Large intestine (tissue), 3 donors: ENCODE data around the gene C12orf60. TPM values are rescaled to one million over a fixed set of nuclear protein-coding genes. Genes with fewer than 3 reads are reported as not detected.

Source experiments
- DNase-seq, 2 donors: peaks; one replicate each; pipeline versions ENCODE4 v3.0.0 to v3.0.0-alpha.2; 2013
- H3K27ac ChIP-seq: one replicate; pipeline ENCODE4 v1.5.1; 2013; ENCODE audit warnings: low read length
- H3K27me3 ChIP-seq: 2 replicates; pipeline ENCODE4 v1.6.1; 2013; ENCODE audit warnings: low read length; ENCODE audit not compliant: control insufficient read depth, insufficient read depth
- H3K36me3 ChIP-seq: 2 replicates; pipeline ENCODE4 v1.6.1; 2013; ENCODE audit warnings: low read length; ENCODE audit not compliant: control insufficient read depth, insufficient read depth
- H3K4me1 ChIP-seq: one replicate; pipeline ENCODE4 v1.6.1; 2013; ENCODE audit warnings: low read length; ENCODE audit not compliant: control insufficient read depth, insufficient read depth
- H3K4me3 ChIP-seq: one replicate; pipeline ENCODE4 v1.5.1; 2013; ENCODE audit warnings: low read length
- H3K9me3 ChIP-seq: one replicate; pipeline ENCODE4 v1.6.1; 2013; ENCODE audit warnings: mild to moderate bottlenecking, low read depth, low read length, moderate library complexity; ENCODE audit not compliant: control insufficient read depth
- WGBS: methylation state at CpG from one replicate; pipeline ENCODE4 v1.1.5; 2013; ENCODE audit warnings: low lambda C conversion rate; ENCODE audit not compliant: insufficient coverage; 5-methylcytosine and 5-hydroxymethylcytosine counted together
- polyA plus RNA-seq: library from polyadenylated mRNA; unstranded; fragments of 120-200 nt; gene quantifications from one replicate; pipeline ENCODE4 v1.2.1, GENCODE V29; 2013

The C12orf60 gene
- polyA plus RNA-seq, 1 donor = 1.8 TPM

- 8% methylated on average over 2 of the region's 3 CpGs for WGBS
- peaks cover 20% of the 10 kb centered on the region for H3K4me1 ChIP-seq
- no peaks in the 10 kb centered on the region for H3K9me3 ChIP-seq
- H3K27ac ChIP-seq = no peak overlapping the region
- H3K27me3 ChIP-seq = no peaks in the 10 kb centered on the region
- no peaks in the 10 kb centered on the region for H3K36me3 ChIP-seq
- no peak for DNase-seq
- H3K4me3 ChIP-seq = no peak overlapping the region
These were observed 42.6 kb downstream of the C12orf60 start for GRCh38 chr12:14846042-14846587.

- no peak overlapping the region for H3K27ac ChIP-seq
- WGBS = 71% methylated on average over 3 of the region's 4 CpGs
These were observed 43.6 kb downstream of the C12orf60 start for GRCh38 chr12:14846876-14847580.

GRCh38 chr12:14849661-14850060, 46.2 kb downstream of the C12orf60 start:
- Histone ChIP-seq H3K9me3 (no peaks in the 10 kb centered on the region), H3K4me1 (peaks cover 4% of the 10 kb centered on the region), H3K27ac (no peak overlapping the region), H3K36me3 (no peaks in the 10 kb centered on the region), H3K27me3 (no peaks in the 10 kb centered on the region), H3K4me3 (no peak overlapping the region)
- WGBS = no CpG with 5 or more reads among the region's 2 CpGs
- no peak for DNase-seq

More at GRCh38 chr12:14846876-14847580, 43.6 kb downstream of the C12orf60 start:
- H3K36me3 ChIP-seq = no peaks in the 10 kb centered on the region
- H3K4me1 ChIP-seq = peaks cover 13% of the 10 kb centered on the region
- H3K4me3 ChIP-seq = no peak overlapping the region
- H3K27me3 ChIP-seq = no peaks in the 10 kb centered on the region
- no peaks in the 10 kb centered on the region for H3K9me3 ChIP-seq
- no peak for DNase-seq

GRCh38 chr12:14850929-14851663, 47.6 kb downstream of the C12orf60 start:
- WGBS = no CpG with 5 or more reads among the region's 1 CpG
- H3K27ac ChIP-seq = no peak overlapping the region
- no peak overlapping the region for H3K4me3 ChIP-seq
- no peaks in the 10 kb centered on the region for H3K36me3 ChIP-seq
- no peak for DNase-seq
- H3K9me3 ChIP-seq = no peaks in the 10 kb centered on the region
- H3K27me3 ChIP-seq = no peaks in the 10 kb centered on the region
- H3K4me1 ChIP-seq = peaks cover 4% of the 10 kb centered on the region

GRCh38 chr12:14852880-14853279, 49.4 kb downstream of the C12orf60 start:
- H3K4me3 ChIP-seq = no peak overlapping the region
- no peaks in the 10 kb centered on the region for H3K9me3 ChIP-seq
- no peaks in the 10 kb centered on the region for H3K36me3 ChIP-seq
- H3K4me1 ChIP-seq = no peaks in the 10 kb centered on the region
- no peak for DNase-seq
- H3K27me3 ChIP-seq = no peaks in the 10 kb centered on the region
- H3K27ac ChIP-seq = no peak overlapping the region

- no peak overlapping the region for H3K27ac ChIP-seq
- WGBS = 71% methylated on average over 1 of the region's 3 CpGs
These were observed 50.5 kb downstream of the C12orf60 start for GRCh38 chr12:14853961-14854360.

GRCh38 chr12:14854586-14855183, 51.2 kb downstream of the C12orf60 start:
- H3K27me3 ChIP-seq = no peaks in the 10 kb centered on the region
- no peak overlapping the region for H3K27ac ChIP-seq
- no CpG with 5 or more reads among the region's 6 CpGs for WGBS
- DNase-seq = no peak
- no peak overlapping the region for H3K4me3 ChIP-seq
- H3K9me3 ChIP-seq = no peaks in the 10 kb centered on the region
- no peaks in the 10 kb centered on the region for H3K36me3 ChIP-seq
- H3K4me1 ChIP-seq = no peaks in the 10 kb centered on the region

More at GRCh38 chr12:14853961-14854360, 50.5 kb downstream of the C12orf60 start:
- Histone ChIP-seq H3K36me3 (no peaks in the 10 kb centered on the region), H3K9me3 (no peaks in the 10 kb centered on the region), H3K27me3 (no peaks in the 10 kb centered on the region), H3K4me1 (no peaks in the 10 kb centered on the region), H3K4me3 (no peak overlapping the region)
- DNase-seq = no peak

GRCh38 chr12:14858513-14858912, 55.0 kb downstream of the C12orf60 start:
- Histone ChIP-seq H3K27ac (no peak overlapping the region), H3K27me3 (no peaks in the 10 kb centered on the region), H3K4me3 (no peak overlapping the region), H3K36me3 (no peaks in the 10 kb centered on the region), H3K4me1 (no peaks in the 10 kb centered on the region), H3K9me3 (no peaks in the 10 kb centered on the region)
- no peak for DNase-seq
- WGBS = no CpG with 5 or more reads among the region's 1 CpG

GRCh38 chr12:14860490-14860889, 57.0 kb downstream of the C12orf60 start:
- no peak overlapping the region for H3K4me3 ChIP-seq
- H3K27me3 ChIP-seq = no peaks in the 10 kb centered on the region
- no peak overlapping the region for H3K27ac ChIP-seq
- DNase-seq = no peak
- no peaks in the 10 kb centered on the region for H3K4me1 ChIP-seq
- H3K36me3 ChIP-seq = no peaks in the 10 kb centered on the region
- H3K9me3 ChIP-seq = no peaks in the 10 kb centered on the region

- no peak overlapping the region for H3K4me3 ChIP-seq
- no peaks in the 10 kb centered on the region for H3K36me3 ChIP-seq
- H3K4me1 ChIP-seq = no peaks in the 10 kb centered on the region
- no peak overlapping the region for H3K27ac ChIP-seq
- no peaks in the 10 kb centered on the region for H3K27me3 ChIP-seq
- H3K9me3 ChIP-seq = no peaks in the 10 kb centered on the region
- no CpG with 5 or more reads among the region's 3 CpGs for WGBS
- DNase-seq = no peak
These were observed 65.5 kb downstream of the C12orf60 start for GRCh38 chr12:14868916-14869506.
